K562 (cell line): ENCODE measurements around the gene CHMP2A. TPM values are rescaled to one million over a fixed set of nuclear protein-coding genes. Genes with fewer than 3 reads are reported as not detected.

Source experiments
- ATAC-seq: fragments of 200-7000 bp; cut with Tn5 transposase; 3 replicates; pipeline ENCODE4 v1.9.1; 2020; ENCODE audit warnings: moderate library complexity
- BruUV-seq: library from RNA; stranded (reverse); fragments of 400-500 nt; replicated peaks from 2 replicates; lab custom pipeline; 2021; lab: Mats Ljungman, UMichigan
- CTCF ChIA-PET: fragments of 300-600 bp; formaldehyde crosslinking; extraction: SDS; loops from one replicate; lab custom pipeline; 2021; ENCODE audit warnings: low intra/inter-chr PET ratio; lab: Yijun Ruan, JAX
- POLR2A ChIA-PET: fragments of 300-600, 350-650 bp; sonication (Branson Sonifier 250); formaldehyde crosslinking; extraction: SDS; loops from one replicate; lab custom pipeline; 2021; ENCODE audit warnings: antibody characterized with exemption, inconsistent platforms; lab: Yijun Ruan, JAX
- DNase-seq, 4 experiments: peaks; one replicate each; pipeline versions ENCODE4 v3.0.0 to v3.0.0-alpha.2; 2011 to 2018; ENCODE audit warnings: low spot score in 3 of 4, mixed read lengths in 3 of 4; ENCODE audit errors: extremely low read depth in 1 of 4
- FAIRE-seq: peaks from 2 replicates; lab custom pipeline; 2011; peaks lifted over from hg19 to GRCh38; lab: Jason Lieb, UNC
- H2AFZ ChIP-seq: 2 replicates; pipeline ENCODE4 v1.6.0; 2011; ENCODE audit warnings: low read depth, low read length, control low read depth, inconsistent platforms
- H3K27ac ChIP-seq: fragments of 200-600 bp; 3 replicates; pipeline ENCODE4 v1.8.0; 2011; ENCODE audit warnings: low read depth, mild to moderate bottlenecking, control low read depth, inconsistent platforms, low read length, moderate library complexity, mixed read lengths; ENCODE audit errors: extremely low read depth
- H3K27me3 ChIP-seq, 2 experiments: fragments of 300-600 bp in 1 of 2; 2 replicates in 1 of 2; 3 replicates in 1 of 2; pipeline versions ENCODE4 v1.6.0 to v1.8.0; 2011; ENCODE audit warnings: inconsistent platforms in 2 of 2, low read length in 2 of 2, mild to moderate bottlenecking in 1 of 2, mixed read lengths in 1 of 2, moderate library complexity in 1 of 2; ENCODE audit not compliant: control insufficient read depth in 2 of 2, insufficient read depth in 2 of 2
- H3K36me3 ChIP-seq: fragments of 300-600 bp; 3 replicates; pipeline ENCODE4 v1.8.0; 2011; ENCODE audit warnings: mild to moderate bottlenecking, low read length, inconsistent platforms; ENCODE audit not compliant: control insufficient read depth, insufficient read depth
- H3K4me1 ChIP-seq, 2 experiments: fragments of 200-600 bp in 1 of 2; replicated peaks in 1 of 2; 2 replicates in 1 of 2; 3 replicates in 1 of 2; pipeline versions ENCODE4 v1.5.1 to v1.8.0; 2011; ENCODE audit warnings: inconsistent platforms in 2 of 2, low read length in 2 of 2, mild to moderate bottlenecking in 1 of 2, mixed read lengths in 1 of 2, moderate library complexity in 1 of 2; ENCODE audit not compliant: control insufficient read depth in 2 of 2, insufficient read depth in 2 of 2
- H3K4me2 ChIP-seq: 2 replicates; pipeline ENCODE4 v1.6.1; 2011; ENCODE audit warnings: low read length, control low read depth, inconsistent platforms, mixed read lengths; ENCODE audit not compliant: insufficient read depth
- H3K4me3 ChIP-seq: fragments of 200-600 bp; sonication (generic), shearing (Covaris generic); 2 replicates; pipeline ENCODE4 v1.5.1; 2016; ENCODE audit warnings: control low read depth, inconsistent platforms
- H3K79me2 ChIP-seq: fragments of 200-600 bp; 3 replicates; pipeline ENCODE4 v1.8.0; 2011; ENCODE audit warnings: low read length, inconsistent platforms; ENCODE audit not compliant: control insufficient read depth, insufficient read depth
- H3K9ac ChIP-seq, 2 experiments: 2 replicates each; pipeline versions ENCODE4 v1.6.0 to v1.6.1; 2011; ENCODE audit warnings: low read depth in 2 of 2, low read length in 2 of 2, control low read depth in 1 of 2, inconsistent platforms in 1 of 2, mild to moderate bottlenecking in 1 of 2, mixed read lengths in 1 of 2; ENCODE audit not compliant: insufficient read depth in 1 of 2
- H3K9me1 ChIP-seq: one replicate; pipeline ENCODE4 v1.6.0; 2011; ENCODE audit warnings: inconsistent platforms, mild to moderate bottlenecking, low read length, moderate library complexity; ENCODE audit not compliant: control insufficient read depth, insufficient read depth
- H3K9me3 ChIP-seq: replicated peaks from 2 replicates; pipeline ENCODE4 v1.5.1; 2011; ENCODE audit warnings: low read depth, low read length, inconsistent platforms; ENCODE audit not compliant: control insufficient read depth, insufficient read depth
- H4K20me1 ChIP-seq: replicated peaks from 2 replicates; pipeline ENCODE4 v1.6.1; 2011; ENCODE audit warnings: low read length, inconsistent platforms, mixed read lengths; ENCODE audit not compliant: control insufficient read depth, insufficient read depth
- ARNT ChIP-seq, 2 experiments: fragments of 450-650 bp; IDR thresholded peaks; 2 replicates each; pipeline ENCODE4 v1.6.1; 2016; ENCODE audit warnings: mild to moderate bottlenecking in 1 of 2
- BCL6 ChIP-seq: fragments of 250-450 bp; sonication (Bioruptor Pico); IDR thresholded peaks from 2 replicates; pipeline ENCODE4 v1.4.0; 2020
- CREB3 ChIP-seq: fragments of 450-650 bp; conservative IDR thresholded peaks from 2 replicates; pipeline ENCODE4 v1.6.1; 2016; ENCODE audit warnings: missing genetic modification characterization, low read depth, mild to moderate bottlenecking, missing compliant biosample characterization, moderate library complexity
- CTCF ChIP-seq, 3 experiments: IDR thresholded peaks in 2 of 3; conservative IDR thresholded peaks in 1 of 3; 2 replicates each; pipeline ENCODE4 v1.5.1; 2011 to 2012; ENCODE audit warnings: low read length in 3 of 3, mild to moderate bottlenecking in 3 of 3, control low read depth in 2 of 3, improper control_type of control experiment in 1 of 3, inconsistent platforms in 1 of 3, low read depth in 1 of 3, mixed read lengths in 1 of 3, moderate library complexity in 1 of 3; ENCODE audit not compliant: insufficient read depth in 2 of 3
- MCM5 ChIP-seq: fragments of 450-650 bp; IDR thresholded peaks from 2 replicates; pipeline ENCODE4 v1.6.1; 2016; ENCODE audit warnings: low read depth
- NCOA2 ChIP-seq, 2 experiments: fragments of 450-650 bp; IDR thresholded peaks; 2 replicates each; pipeline ENCODE4 v1.6.1; 2018; ENCODE audit warnings: mild to moderate bottlenecking in 2 of 2, moderate library complexity in 1 of 2; ENCODE audit not compliant: partially characterized antibody in 2 of 2
- NFE2 ChIP-seq: IDR thresholded peaks from 2 replicates; pipeline ENCODE4 v1.6.1; 2014; ENCODE audit warnings: antibody characterized with exemption, low read depth
- NFRKB ChIP-seq: fragments of 450-650 bp; IDR thresholded peaks from 2 replicates; pipeline ENCODE4 v1.6.1; 2016; ENCODE audit warnings: low read depth
- PCBP1 ChIP-seq: fragments of 200-400 bp; formaldehyde crosslinking; IDR thresholded peaks from 2 replicates; pipeline ENCODE4 v1.6.1; 2018; ENCODE audit warnings: mild to moderate bottlenecking, low read depth, low read length; ENCODE audit not compliant: poor library complexity, severe bottlenecking
- POLR2B ChIP-seq: fragments of 450-650 bp; IDR thresholded peaks from 2 replicates; pipeline ENCODE4 v1.6.1; 2018; ENCODE audit warnings: low read depth; ENCODE audit not compliant: partially characterized antibody
- PRMT5 ChIP-seq: sonication (generic); formaldehyde crosslinking; IDR thresholded peaks from 2 replicates; pipeline ENCODE4 v1.5.0; 2020; ENCODE audit warnings: missing genetic modification reagents
- RBFOX2 ChIP-seq: fragments of 200-400 bp; formaldehyde crosslinking; IDR thresholded peaks from 2 replicates; pipeline ENCODE4 v1.6.1; 2017; ENCODE audit warnings: low read depth, mild to moderate bottlenecking, low read length, moderate library complexity
- SAFB2 ChIP-seq: fragments of 200-400 bp; formaldehyde crosslinking; IDR thresholded peaks from 2 replicates; pipeline ENCODE4 v1.6.1; 2018; ENCODE audit warnings: borderline replicate concordance, low read length, low read depth, moderate library complexity; ENCODE audit not compliant: severe bottlenecking
- ZNF3 ChIP-seq: fragments of 250-450 bp; sonication (Bioruptor Pico); IDR thresholded peaks from 2 replicates; pipeline ENCODE4 v1.5.0; 2021; ENCODE audit warnings: mild to moderate bottlenecking, moderate library complexity
- ZNF395 ChIP-seq: fragments of 200-800 bp; sonication (Bioruptor generic); IDR thresholded peaks from 2 replicates; pipeline ENCODE4 v1.6.1; 2017; ENCODE audit warnings: missing genetic modification characterization, missing compliant biosample characterization
- ZNF583 ChIP-seq: fragments of 250-450 bp; sonication (Bioruptor Pico); IDR thresholded peaks from 2 replicates; pipeline ENCODE4 v1.4.0; 2020
- ZNF668 ChIP-seq: fragments of 250-450 bp; sonication (Bioruptor Pico); IDR thresholded peaks from 2 replicates; pipeline ENCODE4 v1.8.0; 2022; ENCODE audit warnings: mild to moderate bottlenecking, inconsistent platforms
- ZNF695 ChIP-seq: fragments of 450-650 bp; formaldehyde crosslinking; IDR thresholded peaks from 2 replicates; pipeline ENCODE4 v1.4.0; 2020; ENCODE audit warnings: mild to moderate bottlenecking, moderate library complexity
- WGBS: fragments of 100-300 bp; shearing (Covaris generic); methylation state at CpG from one replicate; pipeline ENCODE4 v1.1.6; 2016; ENCODE audit warnings: low coverage, mixed read lengths; ENCODE audit not compliant: insufficient coverage; ENCODE audit errors: missing lambda C conversion rate; 5-methylcytosine and 5-hydroxymethylcytosine counted together
- in situ Hi-C: fragments of 300-500 bp; cut with MboI; formaldehyde crosslinking; loops from 4 replicates; pipeline ENCODE4 v1.15.0; 2018; ENCODE audit warnings: inconsistent platforms, mixed read lengths
- intact Hi-C: fragments of 100-400 bp; cut with micrococcal nuclease; formaldehyde crosslinking; loops from 2 replicates; pipeline ENCODE4 v1.14.2; 2022
- polyA plus RNA-seq, 8 experiments: library from polyadenylated mRNA; depleted of rRNA in 4 of 8; stranded (reverse) in 5 of 8; unstranded in 3 of 8; fragments of >200 nt; fragmentation: Nextera tagmentation in 2 of 8; fragmentation: Illumina TruSeq in 1 of 8; extraction: Ambion mirVana in 2 of 8; extraction: Trizol in 1 of 8; gene quantifications; 2 replicates each; pipeline versions ENCODE4 v1.2.1 to v1.2.3, GENCODE V29; 2011 to 2014; ENCODE audit warnings: inconsistent platforms in 1 of 8, missing spikeins in 1 of 8
- total RNA-seq, 7 experiments: library from RNA; depleted of rRNA in 6 of 7; stranded (reverse); fragments of >200 nt in 6 of 7; fragmentation: Illumina TruSeq in 2 of 7; extraction: Trizol in 2 of 7; gene quantifications; 2 replicates each; pipeline versions ENCODE4 v1.2.1 to v1.2.3, GENCODE V29; 2011 to 2021; ENCODE audit warnings: low replicate concordance in 1 of 7

The CHMP2A gene
- total and polyA plus RNA-seq, 9 of the 15 experiments (the other 6 are each of a cell fraction or from before 2014, with no cell fraction given), result 57.6 to 159 (median 87.2) TPM

- FAIRE-seq (peak; percentile 90), ATAC-seq (peak; percentile 92), DNase-seq (peak; percentile 91 to 96 (median 92))
- Histone ChIP-seq H3K79me2 (peaks cover 41% of the 10 kb centered on the region), H3K9me1 (peaks cover 12% of the 10 kb centered on the region), H4K20me1 (no peaks in the 10 kb centered on the region), H3K27me3 (no peaks in the 10 kb centered on the region), H3K4me1 (peaks cover 16 to 73% of the 10 kb centered on the region in 2 experiments), H3K9ac (peak overlapping the region; percentile 84 to 85), H3K27ac (peak overlapping the region; percentile 79), H2AFZ (peak overlapping the region; percentile 93), H3K4me3 (peak overlapping the region; percentile 53), H3K9me3 (no peaks in the 10 kb centered on the region; the same call in 1 of the 2 replicates), H3K36me3 (peaks cover 31% of the 10 kb centered on the region; the same call in 2 of the 3 replicates), H3K4me2 (peak overlapping the region; percentile 99)
- no TSS peak for BruUV-seq
- POLR2A ChIA-PET, result interaction anchor here (0.6 to 1.0 kb wide), 3 partner anchors 14 to 46 kb away, joined by 3 to 8 read pairs (median 7); partner anchors contain the start of gene TRIM28
- CTCF ChIA-PET, result interaction anchor here (0.9 kb wide), 1 partner anchor 67 kb away, joined by 3 read pairs; no protein-coding TSS in a partner anchor
- in situ Hi-C loops, result no loop called here
- WGBS, result 23% methylated on average over 41 of the region's 66 CpGs
- intact Hi-C loops, result loop anchor here (5.0 kb wide), 1 partner anchor 332 kb away; the partner anchor contains the start of gene ZNF274
- 0 out of 2 replicates have a peak, but pooled peaks have one; percentile 38 for TF ChIP-seq ZNF583 (CRISPR knock-in tag)
- TF ChIP-seq BCL6 (CRISPR knock-in tag), result no peak
- no peak for TF ChIP-seq MCM5
- no peak for TF ChIP-seq NFE2
- no peak for TF ChIP-seq CREB3
- no peak for TF ChIP-seq SAFB2
- no peak for TF ChIP-seq ARNT (IDR thresholded peaks at IDR 0.05)
- peak; percentile 52 for TF ChIP-seq POLR2B
- no peak for TF ChIP-seq NCOA2 (IDR thresholded peaks at IDR 0.05; ENCODE audit: partially characterized antibody in 2 of 2)
- TF ChIP-seq CTCF (IDR thresholded peaks at IDR 0.05 in 2 of 3, conservative IDR thresholded peaks at IDR 0.05 in 1 of 3; ENCODE audit: insufficient read depth in 2 of 3, low read depth in 1 of 3, low read length in 3 of 3), result peak; percentile 85 to 90 (median 90)
- TF ChIP-seq ZNF3 (CRISPR knock-in tag), result no peak
- TF ChIP-seq RBFOX2, result peak; percentile 88
- peak; percentile 31 for TF ChIP-seq PCBP1
- no peak for TF ChIP-seq ZNF395 (CRISPR knock-in tag)
- no peak for TF ChIP-seq PRMT5
- 0 out of 2 replicates have a peak, but pooled peaks have one; percentile 40 for TF ChIP-seq NFRKB
- no peak for TF ChIP-seq ZNF695
- no peak for TF ChIP-seq ZNF668
Observed at GRCh38 chr19:58513694-58514563, 41.0 kb downstream of the CHMP2A start.
